ENCODE data around the gene PF4V1. TPM values are rescaled to one million over a fixed set of nuclear protein-coding genes. Genes with fewer than 3 reads are reported as not detected.
A peak's percentile ranks its signal among the peaks of the same experiment; 100 is the strongest.

PF4V1 gene
- total RNA-seq, 2 donors from 2014 or later, result not detected

DNA sequence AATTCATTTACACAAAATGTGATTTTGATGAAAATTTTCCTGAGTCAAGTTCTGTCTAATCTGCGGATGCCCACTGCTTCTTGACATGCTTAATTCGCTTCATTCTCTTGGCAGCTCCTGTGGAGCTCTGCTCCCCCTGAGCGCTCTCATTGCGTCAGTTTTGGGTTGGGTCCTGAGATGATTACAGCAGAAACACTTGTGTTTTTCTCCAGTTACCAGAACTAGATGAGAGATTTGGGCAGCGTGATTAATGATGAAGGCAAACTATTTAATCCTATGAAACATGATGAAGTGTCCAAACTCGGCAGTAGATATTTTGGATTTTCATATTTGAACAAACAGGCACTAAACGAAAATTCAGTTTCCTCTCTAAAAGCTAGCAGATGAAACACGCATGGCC, 11.9 kb downstream of the PF4V1 start:
- peaks cover 0 to 12% of the 10 kb centered on the region in 2 donors for H3K4me1 ChIP-seq (ENCODE audit: control insufficient read depth in 1 of 2, low read depth in 2 of 2)
- no peaks in the 10 kb centered on the region for H3K36me3 ChIP-seq
- ATAC-seq (ENCODE audit: insufficient number of reproducible peaks, low FRiP score, low read depth) (no peak), DNase-seq (ENCODE audit: low spot score) (no peak)
- no peaks in the 10 kb centered on the region for H3K9me3 ChIP-seq
- no peaks in the 10 kb centered on the region for H3K27me3 ChIP-seq (replicated peaks; ENCODE audit: insufficient read depth)
- H3K4me3 ChIP-seq, result no peak overlapping the region
- TF ChIP-seq, protein P1, sequence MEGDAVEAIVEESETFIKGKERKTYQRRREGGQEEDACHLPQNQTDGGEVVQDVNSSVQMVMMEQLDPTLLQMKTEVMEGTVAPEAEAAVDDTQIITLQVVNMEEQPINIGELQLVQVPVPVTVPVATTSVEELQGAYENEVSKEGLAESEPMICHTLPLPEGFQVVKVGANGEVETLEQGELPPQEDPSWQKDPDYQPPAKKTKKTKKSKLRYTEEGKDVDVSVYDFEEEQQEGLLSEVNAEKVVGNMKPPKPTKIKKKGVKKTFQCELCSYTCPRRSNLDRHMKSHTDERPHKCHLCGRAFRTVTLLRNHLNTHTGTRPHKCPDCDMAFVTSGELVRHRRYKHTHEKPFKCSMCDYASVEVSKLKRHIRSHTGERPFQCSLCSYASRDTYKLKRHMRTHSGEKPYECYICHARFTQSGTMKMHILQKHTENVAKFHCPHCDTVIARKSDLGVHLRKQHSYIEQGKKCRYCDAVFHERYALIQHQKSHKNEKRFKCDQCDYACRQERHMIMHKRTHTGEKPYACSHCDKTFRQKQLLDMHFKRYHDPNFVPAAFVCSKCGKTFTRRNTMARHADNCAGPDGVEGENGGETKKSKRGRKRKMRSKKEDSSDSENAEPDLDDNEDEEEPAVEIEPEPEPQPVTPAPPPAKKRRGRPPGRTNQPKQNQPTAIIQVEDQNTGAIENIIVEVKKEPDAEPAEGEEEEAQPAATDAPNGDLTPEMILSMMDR (IDR thresholded peaks at IDR 0.05), result no peak
- H3K27ac ChIP-seq, result no peak overlapping the region

DNA sequence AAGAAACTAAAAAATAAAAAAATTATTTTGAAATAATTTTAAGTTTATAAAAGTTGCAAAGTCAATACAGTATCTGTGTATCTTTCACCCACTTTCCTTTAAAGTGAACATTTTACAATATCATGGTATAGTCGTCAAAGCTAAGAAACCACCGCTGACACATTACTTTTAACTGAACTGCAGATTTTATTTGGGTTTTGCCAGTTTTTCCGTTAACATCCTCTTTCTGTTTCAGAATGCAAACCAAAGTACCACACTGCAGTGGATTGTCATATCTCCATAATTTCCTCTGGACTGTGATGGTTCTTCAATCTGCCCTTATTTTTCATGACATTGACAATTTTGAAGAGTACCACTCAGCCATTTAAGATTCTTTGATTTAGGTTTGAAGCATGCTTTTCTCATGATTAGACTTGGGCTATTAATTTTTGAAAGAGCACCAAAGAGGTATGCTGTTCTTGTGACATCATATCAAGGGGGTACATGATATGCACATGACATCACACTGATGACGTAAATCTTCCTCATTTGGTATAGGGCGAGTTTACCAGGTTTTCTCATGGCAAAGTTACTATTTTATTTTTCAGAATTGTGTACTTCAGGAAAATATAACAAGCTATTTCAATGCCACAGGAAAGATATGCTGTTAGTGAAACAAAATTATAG, 12.5 kb downstream of the PF4V1 start:
- Histone ChIP-seq H3K27me3 (replicated peaks; ENCODE audit: insufficient read depth) (no peaks in the 10 kb centered on the region), H3K4me3 (no peak overlapping the region), H3K4me1 (ENCODE audit: control insufficient read depth in 1 of 2, low read depth in 2 of 2) (peaks cover 0 to 12% of the 10 kb centered on the region in 2 donors), H3K27ac (no peak overlapping the region), H3K36me3 (no peaks in the 10 kb centered on the region), H3K9me3 (no peaks in the 10 kb centered on the region)
- no peak for ATAC-seq (ENCODE audit: insufficient number of reproducible peaks, low FRiP score, low read depth)
- no peak for DNase-seq (ENCODE audit: low spot score)
- TF ChIP-seq, protein P1 (IDR thresholded peaks at IDR 0.05), result no peak

DNA sequence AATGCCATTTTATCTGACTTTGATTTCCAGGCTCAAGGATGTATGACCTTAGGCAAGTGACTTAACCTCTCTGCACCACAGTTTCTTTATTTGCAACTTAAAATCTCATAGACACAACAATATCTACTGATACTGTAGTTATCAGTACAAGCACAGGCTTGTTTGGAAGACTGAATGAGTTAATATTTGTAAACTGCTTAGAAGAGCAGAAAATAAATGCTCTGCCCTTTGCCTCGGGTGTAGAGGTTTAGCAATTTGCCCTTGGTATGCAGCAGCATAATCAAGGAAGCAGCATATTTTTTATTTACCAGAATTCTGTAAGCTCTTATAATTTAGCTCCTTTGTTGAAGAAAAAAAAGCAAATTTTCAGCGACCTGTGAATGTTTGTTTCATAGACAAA, 13.2 kb downstream of the PF4V1 start:
- ATAC-seq (ENCODE audit: insufficient number of reproducible peaks, low FRiP score, low read depth), result no peak
- TF ChIP-seq, protein P1 (IDR thresholded peaks at IDR 0.05), result no peak
- Histone ChIP-seq H3K27ac (no peak overlapping the region), H3K9me3 (no peaks in the 10 kb centered on the region), H3K36me3 (no peaks in the 10 kb centered on the region), H3K27me3 (replicated peaks; ENCODE audit: insufficient read depth) (no peaks in the 10 kb centered on the region), H3K4me3 (no peak overlapping the region), H3K4me1 (ENCODE audit: control insufficient read depth in 1 of 2, low read depth in 2 of 2) (peaks cover 0 to 12% of the 10 kb centered on the region in 2 donors)
- no peak for DNase-seq (ENCODE audit: low spot score)

DNA sequence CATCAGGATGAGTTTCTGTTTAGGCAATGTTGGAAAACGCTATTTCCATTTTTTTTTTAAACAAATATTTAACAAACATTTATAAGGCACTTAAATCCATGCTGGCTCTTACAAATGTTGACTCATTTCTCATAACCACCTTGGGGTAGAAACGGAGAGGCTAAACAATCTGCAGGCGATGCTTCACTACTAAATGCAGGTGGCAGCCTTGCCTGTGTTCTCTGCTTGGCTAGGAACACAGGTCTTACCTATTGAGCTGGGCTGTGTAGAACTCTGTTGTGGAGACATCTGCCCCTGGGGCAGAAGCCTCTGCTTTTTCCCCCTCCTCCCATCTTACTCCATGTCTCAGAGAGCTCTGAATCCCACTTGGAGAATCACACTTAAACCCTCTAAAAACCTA, 14.7 kb downstream of the PF4V1 start:
- no peaks in the 10 kb centered on the region for H3K27me3 ChIP-seq (replicated peaks; ENCODE audit: insufficient read depth)
- TF ChIP-seq, protein P1 (IDR thresholded peaks at IDR 0.05), result no peak
- ATAC-seq (ENCODE audit: insufficient number of reproducible peaks, low FRiP score, low read depth), result no peak
- no peaks in the 10 kb centered on the region for H3K36me3 ChIP-seq
- H3K4me3 ChIP-seq, result no peak overlapping the region
- no peaks in the 10 kb centered on the region for H3K9me3 ChIP-seq
- H3K4me1 ChIP-seq (ENCODE audit: control insufficient read depth in 1 of 2, low read depth in 2 of 2), result peaks cover 0 to 12% of the 10 kb centered on the region in 2 donors
- no peak for DNase-seq (ENCODE audit: low spot score)
- H3K27ac ChIP-seq, result no peak overlapping the region

DNA sequence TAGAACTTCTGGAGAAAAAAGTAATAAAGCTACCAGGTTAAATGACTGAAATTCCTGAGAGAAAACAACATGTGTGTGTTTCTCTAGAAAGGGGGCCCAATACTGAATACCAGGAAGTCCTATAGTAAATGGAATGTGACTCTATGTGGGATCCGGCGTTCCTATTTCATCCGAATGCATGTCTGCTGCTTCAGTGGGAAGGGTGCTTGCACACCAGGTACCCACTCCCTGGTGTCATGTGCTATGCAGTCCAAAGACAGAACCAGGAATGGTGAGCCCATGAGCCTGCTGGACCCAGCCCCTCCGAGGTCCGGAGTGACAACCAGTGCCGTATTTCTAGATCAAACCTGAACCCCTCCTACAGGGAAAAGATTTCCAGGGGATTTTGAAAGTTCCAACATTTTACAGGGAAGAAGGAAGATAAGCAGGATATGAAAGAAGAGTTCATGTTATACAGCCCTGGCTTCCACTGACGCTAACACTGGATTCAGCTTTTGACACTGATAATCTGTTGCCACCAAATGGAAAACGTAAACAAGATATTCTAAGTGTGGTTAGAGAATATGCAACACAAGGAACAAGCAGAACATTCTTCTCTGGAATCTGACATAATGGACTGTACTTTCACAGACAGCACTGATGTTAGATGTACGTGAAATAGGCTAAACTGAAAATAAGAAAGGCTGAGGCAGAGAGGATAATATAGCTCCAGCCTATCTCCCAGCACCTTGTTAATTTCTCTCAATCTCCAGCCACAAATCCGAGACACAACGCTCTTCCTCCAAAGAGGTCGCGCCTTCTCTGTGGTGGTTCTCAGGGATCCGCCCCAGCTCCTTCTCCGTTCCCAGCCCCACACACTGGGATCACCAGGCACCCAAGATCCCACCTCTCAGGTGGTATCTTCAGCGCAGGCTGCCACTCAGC, 15.4 kb downstream of the PF4V1 start:
- H3K27ac ChIP-seq, result no peak overlapping the region
- no peak for ATAC-seq (ENCODE audit: insufficient number of reproducible peaks, low FRiP score, low read depth)

More for the DNA sequence above, 15.4 kb downstream of the PF4V1 start:
- H3K36me3 ChIP-seq, result no peaks in the 10 kb centered on the region
- H3K4me1 ChIP-seq (ENCODE audit: control insufficient read depth in 1 of 2, low read depth in 2 of 2), result peaks cover 0 to 12% of the 10 kb centered on the region in 2 donors
- H3K9me3 ChIP-seq, result no peaks in the 10 kb centered on the region
- DNase-seq (ENCODE audit: low spot score), result no peak
- no peaks in the 10 kb centered on the region for H3K27me3 ChIP-seq (replicated peaks; ENCODE audit: insufficient read depth)
- H3K4me3 ChIP-seq, result peak overlapping the region; percentile 75
- TF ChIP-seq, protein P1 (IDR thresholded peaks at IDR 0.05), result no peak

Data from thoracic aorta (tissue), 2 donors.